Skeletal muscle cell (primary cell): ENCODE results near the gene BICC1.
"Not testable (repeated sequence)": the region's sequence is repeated elsewhere in the genome, so short reads cannot be mapped to it uniquely, and the experiment has no call there.

Source experiments
- DNase-seq: peaks from one replicate; pipeline ENCODE4 v3.0.0-alpha.2; 2010; ENCODE audit warnings: low read depth
- H3K4me3 ChIP-seq: 2 replicates; pipeline ENCODE4 v1.5.1; 2011; ENCODE audit warnings: low read depth, mild to moderate bottlenecking, control low read depth, low read length, moderate library complexity

Gene BICC1

GRCh38 chr10:58588673-58589265 lies 76.1 kb downstream of the BICC1 start:
- H3K4me3 ChIP-seq = no peak overlapping the region
- DNase-seq = no peak

GRCh38 chr10:58590152-58590840 lies 77.6 kb downstream of the BICC1 start:
- H3K4me3 ChIP-seq = no peak overlapping the region
- peak; percentile 95 for DNase-seq

- H3K4me3 ChIP-seq = no peak overlapping the region
- no peak for DNase-seq
These were observed 78.3 kb downstream of the BICC1 start for GRCh38 chr10:58590924-58591323.

GRCh38 chr10:58593008-58593407 lies 80.3 kb downstream of the BICC1 start:
- DNase-seq = no peak
- no peak overlapping the region for H3K4me3 ChIP-seq

- H3K4me3 ChIP-seq = not testable (repeated sequence)
These were observed 84.5 kb downstream of the BICC1 start for GRCh38 chr10:58597211-58597610.

GRCh38 chr10:58599927-58600553 lies 87.4 kb downstream of the BICC1 start:
- H3K4me3 ChIP-seq = no peak overlapping the region
- no peak for DNase-seq

More at GRCh38 chr10:58597211-58597610, 84.5 kb downstream of the BICC1 start:
- DNase-seq = not testable (repeated sequence)

GRCh38 chr10:58608351-58608750 lies 95.7 kb downstream of the BICC1 start:
- DNase-seq = no peak
- no peak overlapping the region for H3K4me3 ChIP-seq

- DNase-seq = no peak
- H3K4me3 ChIP-seq = no peak overlapping the region
These were observed 96.3 kb downstream of the BICC1 start for GRCh38 chr10:58608826-58609531.

- no peak for DNase-seq
- H3K4me3 ChIP-seq = no peak overlapping the region
These were observed 97.0 kb downstream of the BICC1 start for GRCh38 chr10:58609532-58610150.

- no peak overlapping the region for H3K4me3 ChIP-seq
- DNase-seq = no peak
These were observed 102.7 kb downstream of the BICC1 start for GRCh38 chr10:58615237-58615935.

GRCh38 chr10:58618158-58618676 lies 105.5 kb downstream of the BICC1 start:
- no peak for DNase-seq
- H3K4me3 ChIP-seq = no peak overlapping the region

GRCh38 chr10:58621379-58622077 lies 108.9 kb downstream of the BICC1 start:
- no peak for DNase-seq
- no peak overlapping the region for H3K4me3 ChIP-seq

- DNase-seq = peak; percentile 23
- no peak overlapping the region for H3K4me3 ChIP-seq
These were observed 109.6 kb downstream of the BICC1 start for GRCh38 chr10:58622246-58622645.

- H3K4me3 ChIP-seq = no peak overlapping the region
- DNase-seq = peak; percentile 69
These were observed 112.4 kb downstream of the BICC1 start for GRCh38 chr10:58625070-58625469.

GRCh38 chr10:58627392-58627791 lies 114.7 kb downstream of the BICC1 start:
- DNase-seq = no peak
- H3K4me3 ChIP-seq = no peak overlapping the region

GRCh38 chr10:58631715-58632114 lies 119.0 kb downstream of the BICC1 start:
- H3K4me3 ChIP-seq = no peak overlapping the region
- DNase-seq = no peak

- H3K4me3 ChIP-seq = no peak overlapping the region
- no peak for DNase-seq
These were observed 119.5 kb downstream of the BICC1 start for GRCh38 chr10:58632216-58632615.

- H3K4me3 ChIP-seq = no peak overlapping the region
- DNase-seq = no peak
These were observed 124.7 kb downstream of the BICC1 start for GRCh38 chr10:58637352-58637751.
